OCI-LY1 (cell line): Measurements from ENCODE around the gene KRT6B.

Experiments
- EZH2 ChIP-seq: fragments of 200-600 bp; sonication (generic), shearing (Covaris generic); IDR thresholded peaks from 2 replicates; pipeline ENCODE4 v1.8.0; 2017; ENCODE audit warnings: borderline replicate concordance, mixed run types, mild to moderate bottlenecking, antibody characterized with exemption, low read length, moderate library complexity, mixed read lengths
- TF ChIP-seq, protein P1 (sequence below): fragments of 200-600 bp; sonication (generic), shearing (Covaris generic); IDR thresholded peaks from 2 replicates; pipeline ENCODE4 v1.5.1; 2017; ENCODE audit warnings: mild to moderate bottlenecking, antibody characterized with exemption, low read length, moderate library complexity, mixed read lengths

DNA sequence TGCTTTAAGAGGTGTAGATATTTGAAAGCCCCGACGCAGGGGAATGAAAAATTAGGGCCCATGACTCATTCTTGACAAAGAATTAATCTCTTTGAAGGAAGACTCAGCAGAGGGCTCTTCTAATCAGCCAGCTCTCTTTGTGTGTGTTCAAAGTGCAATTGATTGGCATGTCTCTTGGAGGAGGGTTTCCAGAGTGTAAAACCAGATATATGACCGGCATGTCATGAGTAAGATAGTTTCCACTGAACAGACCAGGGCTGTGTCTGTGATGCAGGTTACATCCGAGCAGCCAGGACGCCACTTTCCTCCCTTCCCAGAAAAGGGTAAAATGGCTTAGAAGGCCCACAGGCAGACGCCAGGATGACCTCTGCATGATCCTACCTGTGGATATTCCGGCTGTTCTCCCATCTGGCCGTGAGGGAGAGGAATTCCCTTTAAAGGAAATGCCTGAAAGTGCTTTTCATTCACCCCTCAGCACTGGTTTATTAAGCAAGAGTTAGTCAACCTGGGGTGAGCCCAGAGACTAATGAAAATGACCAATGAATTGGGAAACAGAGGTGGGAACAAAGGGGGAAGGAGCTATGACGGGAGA lies 10.5 kb downstream of the KRT6B start:
- TF ChIP-seq, protein P1, sequence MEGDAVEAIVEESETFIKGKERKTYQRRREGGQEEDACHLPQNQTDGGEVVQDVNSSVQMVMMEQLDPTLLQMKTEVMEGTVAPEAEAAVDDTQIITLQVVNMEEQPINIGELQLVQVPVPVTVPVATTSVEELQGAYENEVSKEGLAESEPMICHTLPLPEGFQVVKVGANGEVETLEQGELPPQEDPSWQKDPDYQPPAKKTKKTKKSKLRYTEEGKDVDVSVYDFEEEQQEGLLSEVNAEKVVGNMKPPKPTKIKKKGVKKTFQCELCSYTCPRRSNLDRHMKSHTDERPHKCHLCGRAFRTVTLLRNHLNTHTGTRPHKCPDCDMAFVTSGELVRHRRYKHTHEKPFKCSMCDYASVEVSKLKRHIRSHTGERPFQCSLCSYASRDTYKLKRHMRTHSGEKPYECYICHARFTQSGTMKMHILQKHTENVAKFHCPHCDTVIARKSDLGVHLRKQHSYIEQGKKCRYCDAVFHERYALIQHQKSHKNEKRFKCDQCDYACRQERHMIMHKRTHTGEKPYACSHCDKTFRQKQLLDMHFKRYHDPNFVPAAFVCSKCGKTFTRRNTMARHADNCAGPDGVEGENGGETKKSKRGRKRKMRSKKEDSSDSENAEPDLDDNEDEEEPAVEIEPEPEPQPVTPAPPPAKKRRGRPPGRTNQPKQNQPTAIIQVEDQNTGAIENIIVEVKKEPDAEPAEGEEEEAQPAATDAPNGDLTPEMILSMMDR, result no peak
- TF ChIP-seq EZH2, result no peak
